Sigmoid colon (tissue), 7 donors: Measurements from ENCODE around the gene DDIT4. TPM values are rescaled to one million over a fixed set of nuclear protein-coding genes. Genes with fewer than 3 reads are reported as not detected.
"Not testable (repeated sequence)": the region's sequence is repeated elsewhere in the genome, so short reads cannot be mapped to it uniquely, and the experiment has no call there.

Experiments
- DNase-seq: peaks from one replicate; pipeline ENCODE4 v3.0.0-alpha.2; 2019
- H3K27ac ChIP-seq, 4 donors: fragments of 200-600 bp; sonication (generic); one replicate each; pipeline ENCODE4 v1.5.1; 2016 to 2019; ENCODE audit warnings: mild to moderate bottlenecking in 1 of 4
- H3K27me3 ChIP-seq, 3 donors: fragments of 200-600 bp; sonication (generic); one replicate each; pipeline ENCODE4 v1.5.1; 2019; ENCODE audit warnings: mild to moderate bottlenecking in 1 of 3
- H3K36me3 ChIP-seq, 4 donors: fragments of 200-600 bp; sonication (generic); one replicate each; pipeline ENCODE4 v1.5.1; 2016 to 2019
- H3K4me1 ChIP-seq, 4 donors: fragments of 200-600 bp; sonication (generic); one replicate each; pipeline ENCODE4 v1.5.1; 2017 to 2019
- H3K4me3 ChIP-seq, 4 donors: fragments of 200-600 bp; sonication (generic); one replicate each; pipeline ENCODE4 v1.5.1; 2017 to 2019; ENCODE audit warnings: mild to moderate bottlenecking in 2 of 4, moderate library complexity in 1 of 4
- H3K9me3 ChIP-seq, 4 donors: fragments of 200-600 bp in 3 of 4; sonication (generic) in 3 of 4; one replicate each; pipeline versions ENCODE4 v1.5.1 to v1.6.1; 2013 to 2019
- CTCF ChIP-seq, 4 experiments: fragments of 450-650 bp in 3 of 4; fragments of 200-600 bp in 1 of 4; IDR thresholded peaks; one replicate each; pipeline ENCODE4 v1.5.1; 2016 to 2019; ENCODE audit warnings: antibody characterized with exemption in 4 of 4, mild to moderate bottlenecking in 3 of 4, moderate library complexity in 2 of 4
- EP300 ChIP-seq, 4 donors: sonication (generic); formaldehyde crosslinking; IDR thresholded peaks; one replicate each; pipeline ENCODE4 v1.6.1; 2017; ENCODE audit warnings: antibody characterized with exemption in 4 of 4
- POLR2A ChIP-seq, 2 donors: fragments of 450-650 bp; IDR thresholded peaks; one replicate each; pipeline ENCODE4 v1.6.1; 2016; ENCODE audit warnings: antibody characterized with exemption in 2 of 2, mild to moderate bottlenecking in 2 of 2, moderate library complexity in 2 of 2
- POLR2AphosphoS5 ChIP-seq, 4 donors: sonication (generic); formaldehyde crosslinking; IDR thresholded peaks; one replicate each; pipeline ENCODE4 v1.6.1; 2017; ENCODE audit warnings: antibody characterized with exemption in 4 of 4
- WGBS, 2 donors: extraction: QIAGEN DNeasy Blood & Tissue Kit; methylation state at CpG; one replicate each; pipeline ENCODE4 v1.1.7; 2013; 5-methylcytosine and 5-hydroxymethylcytosine counted together
- intact Hi-C: fragments of 100-400 bp; cut with DNase I; formaldehyde crosslinking; loops from one replicate; pipeline ENCODE4 v1.15.1; 2023
- polyA plus RNA-seq, 3 donors: library from polyadenylated mRNA; stranded (reverse); fragments of 200-250 nt; gene quantifications; one replicate each; pipeline ENCODE4 v1.2.3, GENCODE V29; 2013
- total RNA-seq, 4 donors: library from RNA; depleted of rRNA; stranded (reverse); fragments of >200 nt; gene quantifications; one replicate each; pipeline ENCODE4 v1.1.0, GENCODE V29; 2016
- donor health status: healthy with polysubstance abuse.
- donor health status: Bipolar disorder and iron deficiency.
- donor health status: healthy.

Gene DDIT4
- total and polyA plus RNA-seq, 7 donors: 71.5 to 413 (median 100.0) TPM

DNA sequence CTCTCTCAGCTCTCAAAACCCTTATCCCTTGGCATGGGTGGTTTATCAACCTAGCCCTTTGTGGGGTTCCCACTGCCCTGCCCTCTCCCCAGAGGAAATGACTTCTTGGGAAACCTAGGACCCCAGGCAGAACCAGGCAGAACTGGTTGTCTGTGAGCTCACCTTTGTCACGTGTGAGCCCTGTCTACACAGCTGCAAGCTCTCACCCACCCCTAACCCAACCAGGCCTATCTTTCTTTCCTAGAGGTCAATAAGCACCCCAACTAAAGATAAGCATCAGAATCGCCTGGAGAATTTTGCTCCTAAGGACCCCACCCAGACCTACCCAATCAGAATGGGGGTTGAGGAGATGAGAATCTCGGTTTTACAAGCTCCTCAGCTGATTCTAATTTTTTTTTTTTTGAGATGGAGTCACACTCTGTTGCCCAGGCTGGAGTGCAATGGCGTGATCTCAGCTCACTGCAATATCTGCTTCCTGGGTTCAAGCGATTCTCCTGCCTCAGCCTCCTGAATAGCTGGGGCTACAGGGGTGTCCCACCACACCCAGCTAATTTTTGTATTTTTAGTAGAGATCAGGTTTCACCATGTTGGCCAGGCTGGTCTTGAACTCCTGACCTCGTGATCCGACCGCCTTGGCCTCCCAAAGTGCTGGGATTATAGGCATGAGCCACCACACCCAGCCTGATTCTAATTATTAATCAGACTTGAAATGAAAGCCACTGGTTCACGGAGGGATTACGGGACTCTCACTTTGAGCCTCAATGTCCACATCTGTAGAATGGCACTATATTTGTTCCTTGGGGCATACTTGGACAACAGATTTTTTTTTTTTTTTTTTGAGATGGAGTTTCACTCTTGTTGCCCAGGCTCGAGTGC lies 7.5 kb upstream of the DDIT4 start:
- Histone ChIP-seq H3K36me3 (no peaks in the 10 kb centered on the region), H3K27ac (no peak overlapping the region), H3K4me3 (no peak overlapping the region), H3K4me1 (peaks cover 0 to 6% (median 5%) of the 10 kb centered on the region in 4 donors), H3K27me3 (no peaks in the 10 kb centered on the region), H3K9me3 (no peaks in the 10 kb centered on the region)
- intact Hi-C loops: no loop called here
- TF ChIP-seq CTCF (IDR thresholded peaks at IDR 0.05) (no peak), EP300 (IDR thresholded peaks at IDR 0.05) (no peak), POLR2A (IDR thresholded peaks at IDR 0.05) (no peak), POLR2AphosphoS5 (IDR thresholded peaks at IDR 0.05) (no peak)
- 83 to 87% methylated on average over 11 of the region's 11 CpGs for WGBS, 2 donors
- no peak for DNase-seq

GRCh38 chr10:72267381-72267780 lies 6.3 kb upstream of the DDIT4 start:
- Histone ChIP-seq H3K4me1 (peaks cover 0 to 4% (median 3%) of the 10 kb centered on the region in 4 donors), H3K27me3 (no peaks in the 10 kb centered on the region), H3K36me3 (no peaks in the 10 kb centered on the region), H3K9me3 (no peaks in the 10 kb centered on the region), H3K27ac (no peak overlapping the region), H3K4me3 (no peak overlapping the region)
- TF ChIP-seq CTCF (IDR thresholded peaks at IDR 0.05) (no peak), POLR2A (IDR thresholded peaks at IDR 0.05) (no peak), EP300 (IDR thresholded peaks at IDR 0.05) (no peak), POLR2AphosphoS5 (IDR thresholded peaks at IDR 0.05) (no peak)
- WGBS, 2 donors: 83 to 88% methylated on average over 6 of the region's 6 CpGs
- intact Hi-C loops: no loop called here
- DNase-seq: no peak

GRCh38 chr10:72267819-72268399 lies 5.8 kb upstream of the DDIT4 start:
- DNase-seq: no peak
- 90 to 94% methylated on average over 15 of the region's 15 CpGs for WGBS, 2 donors
- H3K27me3 ChIP-seq: no peaks in the 10 kb centered on the region
- TF ChIP-seq POLR2A (IDR thresholded peaks at IDR 0.05): no peak
- no peak overlapping the region for H3K4me3 ChIP-seq
- H3K36me3 ChIP-seq: no peaks in the 10 kb centered on the region
- H3K9me3 ChIP-seq: no peaks in the 10 kb centered on the region
- peaks cover 0 to 9% (median 8%) of the 10 kb centered on the region in 4 donors for H3K4me1 ChIP-seq
- intact Hi-C loops: no loop called here
- no peak overlapping the region for H3K27ac ChIP-seq

- H3K27ac ChIP-seq, H3K4me1 ChIP-seq, H3K27me3 ChIP-seq, DNase-seq, H3K36me3 ChIP-seq, H3K9me3 ChIP-seq, H3K4me3 ChIP-seq, intact Hi-C loops: not testable (repeated sequence)
- 95 to 96% methylated on average over 5 of the region's 5 CpGs for WGBS, 2 donors
Observed at GRCh38 chr10:72268475-72269200, 5.1 kb upstream of the DDIT4 start.

DNA sequence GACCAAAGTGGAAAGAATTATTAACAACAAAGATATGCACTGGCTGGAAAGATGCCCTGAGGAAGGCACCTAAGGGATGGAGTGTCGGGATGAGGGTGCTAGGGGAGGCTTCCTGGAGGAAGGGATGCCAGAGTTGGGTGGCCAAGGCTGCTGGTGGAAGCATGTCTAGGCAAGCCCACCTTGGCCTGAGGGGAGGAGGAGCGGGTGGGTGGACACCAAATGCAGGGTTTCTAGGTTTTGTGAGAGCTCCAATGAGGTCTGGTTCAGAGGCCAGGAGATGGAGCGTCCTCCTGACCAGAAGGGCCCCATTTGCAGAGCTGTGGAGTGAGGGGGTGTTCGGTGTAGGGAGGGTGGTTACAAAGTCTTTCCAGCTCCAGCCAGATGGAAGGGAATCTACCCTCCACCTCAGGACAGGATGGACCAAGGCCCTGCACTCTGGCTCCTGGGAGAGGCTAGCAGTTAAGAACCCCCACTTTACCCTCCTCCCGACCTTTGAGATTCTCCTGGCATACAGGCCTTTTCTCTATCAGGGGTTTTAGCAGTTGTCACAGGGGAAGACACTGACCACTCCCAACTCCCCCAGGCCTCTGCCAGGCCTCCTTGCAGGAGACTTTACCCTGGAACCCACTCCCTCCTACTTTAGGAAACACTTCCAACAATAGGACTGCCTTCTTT lies 3.0 kb upstream of the DDIT4 start:
- peaks cover 9 to 15% (median 11%) of the 10 kb centered on the region in 4 donors for H3K36me3 ChIP-seq
- DNase-seq: no peak
- intact Hi-C loops: no loop called here
- no peaks in the 10 kb centered on the region for H3K27me3 ChIP-seq
- H3K4me3 ChIP-seq: no peak overlapping the region
- H3K27ac ChIP-seq: peak overlapping the region in 2 of 4 donors; percentile 3 to 96
- WGBS, 2 donors: 97% methylated on average over 5 of the region's 5 CpGs
- no peaks in the 10 kb centered on the region for H3K9me3 ChIP-seq
- TF ChIP-seq POLR2A (IDR thresholded peaks at IDR 0.05) (no peak), POLR2AphosphoS5 (IDR thresholded peaks at IDR 0.05) (no peak), EP300 (IDR thresholded peaks at IDR 0.05) (no peak), CTCF (IDR thresholded peaks at IDR 0.05) (no peak)
- peaks cover 0 to 23% (median 20%) of the 10 kb centered on the region in 4 donors for H3K4me1 ChIP-seq
